ENCODE measurements around the gene RPL7A. TPM values are rescaled to one million over a fixed set of nuclear protein-coding genes. Genes with fewer than 3 reads are reported as not detected.

Gene RPL7A
- total RNA-seq, 1 experiment from 2014 or later = 2,747 TPM

- no peak for TF ChIP-seq PREB (CRISPR knock-in tag; IDR thresholded peaks at IDR 0.05; ENCODE audit: borderline replicate concordance)
- peak; percentile 83 for TF ChIP-seq RELA (CRISPR knock-in tag; IDR thresholded peaks at IDR 0.05; ENCODE audit: borderline replicate concordance)
- no peak for TF ChIP-seq AR (CRISPR knock-in tag; IDR thresholded peaks at IDR 0.05)
- no peak for TF ChIP-seq ARID4B (CRISPR knock-in tag; IDR thresholded peaks at IDR 0.05; ENCODE audit: borderline replicate concordance)
- no peak for TF ChIP-seq ZNF512 (CRISPR knock-in tag; IDR thresholded peaks at IDR 0.05; ENCODE audit: borderline replicate concordance)
- no peak for TF ChIP-seq NFATC4 (CRISPR knock-in tag; IDR thresholded peaks at IDR 0.05)
- TF ChIP-seq E2F1 (CRISPR knock-in tag; IDR thresholded peaks at IDR 0.05) = peak; percentile 89; the same call in 1 of the 2 replicates
- TF ChIP-seq TEAD4 (CRISPR knock-in tag; IDR thresholded peaks at IDR 0.05) = no peak
- no peak for TF ChIP-seq ZNF396 (CRISPR knock-in tag; IDR thresholded peaks at IDR 0.05; ENCODE audit: borderline replicate concordance)
- TF ChIP-seq ZMAT4 (CRISPR knock-in tag; IDR thresholded peaks at IDR 0.05) = no peak
- no peak for TF ChIP-seq ZSCAN18 (CRISPR knock-in tag; IDR thresholded peaks at IDR 0.05)
- TF ChIP-seq CREM (CRISPR knock-in tag; IDR thresholded peaks at IDR 0.05) = peak; percentile 83
- 0 out of 2 replicates have a peak, but pooled peaks have one; percentile 70 for TF ChIP-seq NR3C1 (CRISPR knock-in tag; conservative IDR thresholded peaks at IDR 0.05; ENCODE audit: low read depth)
- peak; percentile 89; the same call in 1 of the 2 replicates for TF ChIP-seq TP53 (CRISPR knock-in tag; IDR thresholded peaks at IDR 0.05)
- no peak for TF ChIP-seq ERG (CRISPR knock-in tag; IDR thresholded peaks at IDR 0.05)
- 0 out of 2 replicates have a peak, but pooled peaks have one; percentile 79 for TF ChIP-seq IRF2 (CRISPR knock-in tag; IDR thresholded peaks at IDR 0.05; ENCODE audit: borderline replicate concordance, low read depth)
- TF ChIP-seq ESRRA (CRISPR knock-in tag; IDR thresholded peaks at IDR 0.05; ENCODE audit: borderline replicate concordance) = peak; percentile 83
- TF ChIP-seq ZNF671 (CRISPR knock-in tag; IDR thresholded peaks at IDR 0.05) = no peak
- peak; percentile 26 for TF ChIP-seq ZNF232 (CRISPR knock-in tag; IDR thresholded peaks at IDR 0.05)
- TF ChIP-seq ATF2 (CRISPR knock-in tag; IDR thresholded peaks at IDR 0.05; ENCODE audit: borderline replicate concordance, low read depth) = peak; percentile 72
- peak; percentile 76 for TF ChIP-seq ZBTB21 (CRISPR knock-in tag; IDR thresholded peaks at IDR 0.05; ENCODE audit: borderline replicate concordance)
These were observed 28.0 kb downstream of the RPL7A start, which contains the start of the genes STKLD1 and SURF4 (continued) for GRCh38 chr9:133375724-133376654.

All from WTC11 (cell line).